Astrocyte (in vitro differentiated cells and primary cell): ENCODE results near the gene DOCK11. TPM values are rescaled to one million over a fixed set of nuclear protein-coding genes. Genes with fewer than 3 reads are reported as not detected.

ENCODE experiments used
- DNase-seq: peaks from one replicate; pipeline ENCODE4 v3.0.0-alpha.2; 2010; ENCODE audit warnings: low read depth
- FAIRE-seq: peaks from 2 replicates; lab custom pipeline; 2011; peaks lifted over from hg19 to GRCh38; lab: Jason Lieb, UNC
- H2AFZ ChIP-seq: 2 replicates; pipeline ENCODE4 v1.6.0; 2012; ENCODE audit warnings: low read depth, low read length, inconsistent platforms
- H3K27ac ChIP-seq: 2 replicates; pipeline ENCODE4 v1.5.1; 2011; ENCODE audit warnings: low read depth, low read length, inconsistent platforms
- H3K27me3 ChIP-seq: 2 replicates; pipeline ENCODE4 v1.6.0; 2011; ENCODE audit warnings: low read length, inconsistent platforms; ENCODE audit not compliant: insufficient read depth
- H3K36me3 ChIP-seq: 2 replicates; pipeline ENCODE4 v1.5.1; 2011; ENCODE audit warnings: low read length, inconsistent platforms; ENCODE audit not compliant: insufficient read depth
- H3K4me1 ChIP-seq: 2 replicates; pipeline ENCODE4 v1.5.1; 2011; ENCODE audit warnings: low read length, inconsistent platforms; ENCODE audit not compliant: insufficient read depth
- H3K4me2 ChIP-seq: 2 replicates; pipeline ENCODE4 v1.6.0; 2012; ENCODE audit warnings: low read length, inconsistent platforms
- H3K4me3 ChIP-seq: 2 replicates; pipeline ENCODE4 v1.5.1; 2011; ENCODE audit warnings: low read depth, mild to moderate bottlenecking, low read length, inconsistent platforms; ENCODE audit not compliant: insufficient read depth
- H3K79me2 ChIP-seq: 2 replicates; pipeline ENCODE4 v1.6.0; 2012; ENCODE audit warnings: mild to moderate bottlenecking, low read length, inconsistent platforms; ENCODE audit not compliant: insufficient read depth
- H3K9ac ChIP-seq: 2 replicates; pipeline ENCODE4 v1.6.0; 2012; ENCODE audit warnings: mild to moderate bottlenecking, low read length, inconsistent platforms
- H3K9me3 ChIP-seq: 2 replicates; pipeline ENCODE4 v1.5.1; 2012; ENCODE audit warnings: low read depth, mild to moderate bottlenecking, low read length, inconsistent platforms; ENCODE audit not compliant: insufficient read depth
- H4K20me1 ChIP-seq: 2 replicates; pipeline ENCODE4 v1.6.0; 2012; ENCODE audit warnings: low read length, inconsistent platforms; ENCODE audit not compliant: insufficient read depth
- H3K27ac Mint-ChIP-seq: one replicate; pipeline ENCODE4 v1.8.0; 2021; ENCODE audit warnings: mild to moderate bottlenecking, mixed read lengths; ENCODE audit not compliant: unreplicated experiment
- H3K27me3 Mint-ChIP-seq: one replicate; pipeline ENCODE4 v1.8.0; 2021; ENCODE audit warnings: low read depth, mixed read lengths; ENCODE audit not compliant: unreplicated experiment
- H3K36me3 Mint-ChIP-seq: one replicate; pipeline ENCODE4 v1.8.0; 2021; ENCODE audit warnings: low read depth, mixed read lengths; ENCODE audit not compliant: unreplicated experiment
- H3K4me1 Mint-ChIP-seq: one replicate; pipeline ENCODE4 v1.8.0; 2021; ENCODE audit warnings: low read depth, mixed read lengths; ENCODE audit not compliant: unreplicated experiment
- H3K4me3 Mint-ChIP-seq: one replicate; pipeline ENCODE4 v1.8.0; 2021; ENCODE audit warnings: mild to moderate bottlenecking, moderate library complexity, mixed read lengths; ENCODE audit not compliant: unreplicated experiment
- H3K9me3 Mint-ChIP-seq: one replicate; pipeline ENCODE4 v1.8.0; 2021; ENCODE audit warnings: mild to moderate bottlenecking, mixed read lengths; ENCODE audit not compliant: unreplicated experiment
- CTCF ChIP-seq: IDR thresholded peaks from 2 replicates; pipeline ENCODE4 v1.5.1; 2011; ENCODE audit warnings: low read depth, mild to moderate bottlenecking, inconsistent platforms, low read length, moderate library complexity; ENCODE audit not compliant: insufficient read depth
- EZH2 ChIP-seq: IDR thresholded peaks from 2 replicates; pipeline ENCODE4 v1.6.1; 2012; ENCODE audit warnings: mild to moderate bottlenecking, low read length, inconsistent platforms; ENCODE audit not compliant: insufficient read depth
- total RNA-seq: library from RNA; stranded (reverse); gene quantifications from 2 replicates; pipeline ENCODE4 v1.2.1, GENCODE V29; 2021

The DOCK11 gene
- total RNA-seq, 1 donor from 2014 or later: 4.7 TPM

- no peaks in the 10 kb centered on the region for H3K4me1 ChIP-seq
- no peak overlapping the region for H3K27ac Mint-ChIP-seq
- no peaks in the 10 kb centered on the region for H3K79me2 ChIP-seq
- H2AFZ ChIP-seq: no peak overlapping the region
- H4K20me1 ChIP-seq: no peaks in the 10 kb centered on the region
- H3K27ac ChIP-seq: no peak overlapping the region
- TF ChIP-seq CTCF (no peak), EZH2 (no peak)
- H3K36me3 ChIP-seq: no peaks in the 10 kb centered on the region
- no peaks in the 10 kb centered on the region for H3K27me3 ChIP-seq
- FAIRE-seq (no peak), DNase-seq (peak; percentile 8)
- no peak overlapping the region for H3K4me2 ChIP-seq
- H3K36me3 Mint-ChIP-seq: no peaks in the 10 kb centered on the region
- H3K4me3 Mint-ChIP-seq: no peak overlapping the region
- H3K9me3 Mint-ChIP-seq: no peaks in the 10 kb centered on the region
- H3K27me3 Mint-ChIP-seq: no peaks in the 10 kb centered on the region
- H3K9ac ChIP-seq: no peak overlapping the region
- H3K4me1 Mint-ChIP-seq: no peaks in the 10 kb centered on the region
- no peak overlapping the region for H3K4me3 ChIP-seq
- no peaks in the 10 kb centered on the region for H3K9me3 ChIP-seq
Measured at GRCh38 chrX:118588715-118589114, 93.1 kb downstream of the DOCK11 start.

- Mint-ChIP-seq H3K4me3 (no peak overlapping the region), H3K27me3 (no peaks in the 10 kb centered on the region), H3K36me3 (no peaks in the 10 kb centered on the region), H3K4me1 (no peaks in the 10 kb centered on the region), H3K9me3 (no peaks in the 10 kb centered on the region), H3K27ac (no peak overlapping the region)
- Histone ChIP-seq H4K20me1 (no peaks in the 10 kb centered on the region), H3K4me2 (no peak overlapping the region), H3K9ac (no peak overlapping the region), H3K4me1 (no peaks in the 10 kb centered on the region), H2AFZ (no peak overlapping the region), H3K9me3 (no peaks in the 10 kb centered on the region), H3K79me2 (no peaks in the 10 kb centered on the region), H3K27me3 (no peaks in the 10 kb centered on the region), H3K27ac (no peak overlapping the region), H3K36me3 (no peaks in the 10 kb centered on the region), H3K4me3 (no peak overlapping the region)
- no peak for TF ChIP-seq CTCF
- TF ChIP-seq EZH2: no peak
- no peak for FAIRE-seq
- no peak for DNase-seq
Measured at GRCh38 chrX:118589227-118589626, 93.6 kb downstream of the DOCK11 start.

GRCh38 chrX:118593407-118593806 is 97.8 kb downstream of the DOCK11 start:
- Histone ChIP-seq H3K4me1 (no peaks in the 10 kb centered on the region), H3K4me2 (no peak overlapping the region), H3K79me2 (no peaks in the 10 kb centered on the region), H3K27ac (no peak overlapping the region), H3K27me3 (no peaks in the 10 kb centered on the region), H3K36me3 (no peaks in the 10 kb centered on the region), H2AFZ (no peak overlapping the region), H3K4me3 (no peak overlapping the region), H3K9ac (no peak overlapping the region), H3K9me3 (no peaks in the 10 kb centered on the region), H4K20me1 (no peaks in the 10 kb centered on the region)
- DNase-seq (no peak), FAIRE-seq (no peak)
- Mint-ChIP-seq H3K9me3 (no peaks in the 10 kb centered on the region), H3K4me3 (no peak overlapping the region), H3K36me3 (no peaks in the 10 kb centered on the region), H3K27ac (no peak overlapping the region), H3K4me1 (no peaks in the 10 kb centered on the region), H3K27me3 (peaks cover 4% of the 10 kb centered on the region)
- TF ChIP-seq CTCF (no peak), EZH2 (no peak)
